Measurements from ENCODE around the gene FGF6.

The FGF6 gene

GRCh38 chr12:4386801-4387200 lies 58.8 kb downstream of the FGF6 start:
- Histone ChIP-seq H3K4me3 (ENCODE audit: low read depth in 1 of 2, low read length in 2 of 2) (no peak overlapping the region), H2AFZ (ENCODE audit: low read depth, low read length) (no peak overlapping the region), H3K9me3 (ENCODE audit: insufficient read depth, low read length, severe bottlenecking) (no peaks in the 10 kb centered on the region), H3K4me1 (ENCODE audit: insufficient read depth, low read length) (no peaks in the 10 kb centered on the region), H3K27ac (ENCODE audit: low read length) (no peak overlapping the region), H4K20me1 (ENCODE audit: insufficient read depth, low read length) (no peaks in the 10 kb centered on the region), H3K4me2 (ENCODE audit: insufficient read depth, low read length) (no peak overlapping the region), H3K27me3 (ENCODE audit: insufficient read depth, low read length, poor library complexity) (peaks cover 8% of the 10 kb centered on the region), H3K36me3 (ENCODE audit: insufficient read depth, low read length) (no peaks in the 10 kb centered on the region), H3K9ac (ENCODE audit: low read depth, low read length) (no peak overlapping the region), H3K79me2 (ENCODE audit: insufficient read depth, low read length) (no peaks in the 10 kb centered on the region)
- TF ChIP-seq, protein P1, sequence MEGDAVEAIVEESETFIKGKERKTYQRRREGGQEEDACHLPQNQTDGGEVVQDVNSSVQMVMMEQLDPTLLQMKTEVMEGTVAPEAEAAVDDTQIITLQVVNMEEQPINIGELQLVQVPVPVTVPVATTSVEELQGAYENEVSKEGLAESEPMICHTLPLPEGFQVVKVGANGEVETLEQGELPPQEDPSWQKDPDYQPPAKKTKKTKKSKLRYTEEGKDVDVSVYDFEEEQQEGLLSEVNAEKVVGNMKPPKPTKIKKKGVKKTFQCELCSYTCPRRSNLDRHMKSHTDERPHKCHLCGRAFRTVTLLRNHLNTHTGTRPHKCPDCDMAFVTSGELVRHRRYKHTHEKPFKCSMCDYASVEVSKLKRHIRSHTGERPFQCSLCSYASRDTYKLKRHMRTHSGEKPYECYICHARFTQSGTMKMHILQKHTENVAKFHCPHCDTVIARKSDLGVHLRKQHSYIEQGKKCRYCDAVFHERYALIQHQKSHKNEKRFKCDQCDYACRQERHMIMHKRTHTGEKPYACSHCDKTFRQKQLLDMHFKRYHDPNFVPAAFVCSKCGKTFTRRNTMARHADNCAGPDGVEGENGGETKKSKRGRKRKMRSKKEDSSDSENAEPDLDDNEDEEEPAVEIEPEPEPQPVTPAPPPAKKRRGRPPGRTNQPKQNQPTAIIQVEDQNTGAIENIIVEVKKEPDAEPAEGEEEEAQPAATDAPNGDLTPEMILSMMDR (IDR thresholded peaks at IDR 0.05; ENCODE audit: borderline replicate concordance, extremely low read depth, low read length, poor library complexity, severe bottlenecking), result no peak
- no peak for TF ChIP-seq EZH2 (IDR thresholded peaks at IDR 0.05; ENCODE audit: borderline replicate concordance, low read depth, low read length, severe bottlenecking)
- DNase-seq (no peak), ATAC-seq (ENCODE audit: insufficient read depth, low read depth) (no peak)

All from DND-41 (cell line).